ENCODE data around the gene INCENP.
"Not testable (repeated sequence)": the region's sequence is repeated elsewhere in the genome, so short reads cannot be mapped to it uniquely, and the experiment has no call there.

The INCENP gene

GRCh38 chr11:62123669-62124185 is at the start of gene INCENP:
TSS of gene INCENP (plus strand) at chr11:62124011. CDS start at chr11:62128162, 4,151 bp downstream.
- no peak for DNase-seq

DNA sequence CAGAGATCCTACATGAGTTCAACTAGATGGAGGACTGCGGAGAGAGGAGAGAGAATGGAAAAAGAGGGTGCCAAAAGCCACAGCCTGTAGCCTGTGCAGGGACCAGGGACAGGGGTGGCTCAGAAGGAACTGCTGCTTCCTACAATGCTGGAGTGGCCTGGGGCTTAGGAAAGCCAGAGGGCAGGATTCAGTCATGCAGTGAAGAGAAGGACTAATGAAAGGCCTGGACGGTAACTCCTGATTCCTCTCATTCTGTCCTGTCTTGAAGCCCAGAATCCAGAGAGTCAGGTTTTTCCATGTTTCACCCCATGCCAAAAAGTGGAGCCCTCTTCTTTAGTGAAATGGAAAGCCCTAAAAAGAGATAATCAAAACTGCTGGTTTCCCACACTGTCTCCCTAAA is 48.4 kb upstream of the INCENP start:
- DNase-seq: no peak

- DNase-seq: no peak
These were observed 46.7 kb upstream of the INCENP start for GRCh38 chr11:62077132-62077531.

DNA sequence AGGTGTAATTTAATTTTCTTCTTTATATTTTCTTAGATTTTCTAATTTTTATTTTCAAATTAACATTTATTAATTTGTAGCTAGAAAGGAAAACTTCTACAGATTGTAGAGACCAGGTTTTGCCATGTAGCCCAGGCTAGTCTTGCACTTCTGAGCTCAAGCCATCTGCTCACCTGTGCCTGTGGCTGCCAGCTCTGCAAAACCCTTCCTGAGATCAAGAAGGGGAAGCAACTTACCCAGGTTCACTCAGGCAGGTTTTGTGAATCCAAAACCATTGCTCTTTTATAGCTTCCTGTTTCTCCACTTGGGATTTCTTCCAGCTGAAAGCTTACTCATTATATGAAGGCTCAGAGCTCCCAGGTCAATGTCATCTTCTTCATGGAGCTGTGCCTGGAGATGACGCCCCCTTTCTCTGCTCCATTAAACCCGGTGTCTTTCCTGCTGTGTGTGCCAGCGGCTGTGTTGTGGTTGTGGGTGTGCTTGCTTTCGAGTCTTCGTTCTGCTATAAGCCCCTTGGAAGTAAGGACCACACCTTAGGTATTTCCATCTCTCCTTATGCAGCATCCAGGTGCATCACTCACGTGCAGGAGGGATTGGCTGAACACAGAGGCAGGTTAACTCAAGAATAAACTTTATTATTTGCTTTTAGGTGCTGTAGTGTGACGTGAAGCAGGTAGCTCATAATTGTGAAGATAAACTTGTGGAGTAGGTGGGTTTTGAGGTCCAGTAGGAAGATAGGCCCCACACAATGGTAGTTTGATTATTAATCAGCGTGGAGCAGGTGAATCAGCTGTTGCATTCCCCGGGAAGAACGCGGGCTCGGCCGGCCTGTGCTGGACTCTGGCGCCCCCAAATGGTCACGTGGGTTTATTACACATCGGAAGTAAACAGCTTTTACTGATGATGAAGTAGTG is 42.2 kb upstream of the INCENP start:
- DNase-seq: no peak

GRCh38 chr11:62082292-62082657 is 41.5 kb upstream of the INCENP start:
- DNase-seq: no peak

GRCh38 chr11:62084801-62085200 is 39.0 kb upstream of the INCENP start:
- not testable (repeated sequence) for DNase-seq

- no peak for DNase-seq
These were observed 36.1 kb upstream of the INCENP start for GRCh38 chr11:62087694-62088093.

DNA sequence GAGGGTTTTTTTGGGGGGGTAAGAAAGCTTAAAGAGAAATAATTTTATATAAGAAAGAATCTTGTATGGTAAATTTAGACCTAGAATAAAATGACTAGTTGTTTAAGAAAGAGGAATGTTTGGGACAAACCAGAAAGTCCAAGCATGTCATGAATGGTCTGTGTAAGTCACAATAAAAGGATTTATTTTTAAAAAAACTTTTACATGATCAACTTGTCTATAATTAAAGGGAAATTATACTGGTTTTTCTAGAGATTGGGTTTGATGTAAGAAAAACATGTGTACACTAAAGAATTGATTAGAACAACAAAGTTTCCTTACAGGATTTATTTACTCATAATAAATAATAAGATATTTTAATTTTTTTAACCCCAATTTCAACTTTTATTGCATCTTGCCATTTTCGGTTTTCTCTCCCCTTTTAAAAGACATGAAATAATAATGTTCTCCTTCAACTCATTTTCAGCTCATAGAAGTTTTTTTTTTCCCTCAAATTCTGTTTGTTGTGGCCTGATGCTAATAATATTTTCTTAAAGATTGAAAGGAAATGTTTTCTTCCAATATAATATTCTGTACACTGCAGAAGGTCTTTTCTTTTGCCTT is 35.4 kb upstream of the INCENP start:
- no peak for DNase-seq

DNA sequence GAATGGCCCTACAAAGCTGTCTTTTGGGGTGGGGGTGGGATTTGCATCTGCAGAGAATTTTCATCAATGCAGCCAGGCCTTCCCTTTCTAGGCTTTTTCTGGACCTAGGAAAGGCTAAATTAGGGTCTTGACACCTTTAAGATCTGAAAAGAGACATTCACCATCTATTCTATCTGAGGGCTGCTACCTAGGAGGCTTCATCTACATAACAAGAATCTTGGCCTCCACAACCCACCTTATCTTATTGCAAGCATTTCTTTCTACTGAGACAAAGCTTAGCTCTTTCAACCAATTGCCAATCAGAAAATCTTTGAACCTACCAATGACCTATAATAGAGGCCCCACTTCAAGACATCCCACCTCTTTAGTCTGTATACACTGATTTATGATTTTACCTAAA is 20.7 kb upstream of the INCENP start:
- no peak for DNase-seq

- DNase-seq: no peak
These were observed 19.8 kb upstream of the INCENP start for GRCh38 chr11:62103986-62104385.

- DNase-seq: no peak
These were observed 18.8 kb upstream of the INCENP start for GRCh38 chr11:62104816-62105653.

- no peak for DNase-seq
These were observed 18.1 kb upstream of the INCENP start for GRCh38 chr11:62105667-62106191.

GRCh38 chr11:62108017-62108750 is 15.6 kb upstream of the INCENP start:
- no peak for DNase-seq

GRCh38 chr11:62108971-62109404 is 14.8 kb upstream of the INCENP start:
- no peak for DNase-seq

DNA sequence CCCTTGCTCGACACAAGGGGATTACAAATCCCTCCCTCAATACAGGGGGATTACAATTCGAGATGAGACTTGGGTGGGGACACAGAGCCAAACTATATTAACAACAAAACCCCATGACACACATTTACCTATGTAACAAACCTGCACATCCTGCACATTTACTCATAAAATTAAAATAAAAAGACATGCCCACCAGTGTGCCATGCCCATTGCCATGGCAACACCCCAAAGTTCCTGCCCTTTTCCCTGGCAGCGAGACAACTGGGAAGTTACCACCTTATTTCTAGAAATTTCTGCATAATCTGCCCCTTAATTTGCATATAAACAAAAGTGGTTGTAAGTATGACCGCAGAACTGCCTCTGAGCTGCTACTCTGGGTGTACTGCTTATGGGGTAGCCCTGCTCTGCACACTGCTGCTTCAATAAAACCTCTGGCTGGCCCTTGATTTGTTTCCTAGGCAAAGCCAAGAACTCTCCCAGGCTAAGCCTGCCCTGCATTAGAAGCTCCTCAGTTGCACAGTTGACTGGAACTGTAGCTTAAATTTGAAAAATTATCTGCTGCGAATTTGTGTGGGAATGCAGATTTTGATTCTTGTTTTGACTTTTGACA is 8.6 kb upstream of the INCENP start:
- DNase-seq: no peak

DNA sequence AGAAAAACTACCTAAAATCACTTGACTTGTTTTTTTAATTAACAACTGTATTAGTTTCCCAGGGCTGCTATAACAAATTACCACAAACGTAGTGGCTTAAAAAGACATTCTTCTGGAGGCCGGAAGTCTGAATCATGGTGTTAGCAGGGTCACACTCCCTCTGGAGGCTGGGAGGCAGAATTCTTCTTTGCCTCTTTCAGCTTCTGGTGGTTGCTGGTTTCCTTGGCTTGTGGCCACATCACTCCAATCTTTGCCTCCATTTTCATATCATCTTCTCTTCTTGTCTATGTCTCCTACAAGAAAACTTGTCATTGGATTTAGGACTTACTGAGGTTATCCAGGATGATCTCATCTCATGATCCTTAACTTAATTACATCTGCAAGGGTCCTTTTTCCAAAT is 7.4 kb upstream of the INCENP start:
- DNase-seq: no peak

GRCh38 chr11:62119569-62119968 is 4.2 kb upstream of the INCENP start:
- no peak for DNase-seq

- no peak for DNase-seq
These were observed 3.8 kb upstream of the INCENP start for GRCh38 chr11:62120001-62120400.

DNA sequence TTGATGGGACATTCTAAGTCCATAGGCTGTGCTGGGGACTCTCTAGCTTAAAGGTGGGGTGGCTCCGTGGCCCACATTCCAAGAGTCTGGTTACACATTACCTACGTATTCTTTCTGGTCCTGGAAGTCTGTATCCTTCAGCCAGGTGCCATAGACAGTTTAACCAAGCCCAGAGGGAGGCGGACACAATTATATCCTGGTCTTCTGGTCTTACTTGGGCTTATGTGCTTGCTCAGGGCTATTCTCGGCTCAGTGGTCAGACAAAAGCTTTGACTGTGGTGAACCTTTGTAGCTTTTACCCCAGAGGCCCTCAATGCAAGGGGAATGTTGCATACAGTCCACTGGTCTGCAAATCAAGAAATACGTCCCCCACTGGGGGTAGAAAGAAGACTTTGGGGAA is 3.4 kb upstream of the INCENP start:
- no peak for DNase-seq

GRCh38 chr11:62122076-62122475 is 1.7 kb upstream of the INCENP start:
- no peak for DNase-seq

DNA sequence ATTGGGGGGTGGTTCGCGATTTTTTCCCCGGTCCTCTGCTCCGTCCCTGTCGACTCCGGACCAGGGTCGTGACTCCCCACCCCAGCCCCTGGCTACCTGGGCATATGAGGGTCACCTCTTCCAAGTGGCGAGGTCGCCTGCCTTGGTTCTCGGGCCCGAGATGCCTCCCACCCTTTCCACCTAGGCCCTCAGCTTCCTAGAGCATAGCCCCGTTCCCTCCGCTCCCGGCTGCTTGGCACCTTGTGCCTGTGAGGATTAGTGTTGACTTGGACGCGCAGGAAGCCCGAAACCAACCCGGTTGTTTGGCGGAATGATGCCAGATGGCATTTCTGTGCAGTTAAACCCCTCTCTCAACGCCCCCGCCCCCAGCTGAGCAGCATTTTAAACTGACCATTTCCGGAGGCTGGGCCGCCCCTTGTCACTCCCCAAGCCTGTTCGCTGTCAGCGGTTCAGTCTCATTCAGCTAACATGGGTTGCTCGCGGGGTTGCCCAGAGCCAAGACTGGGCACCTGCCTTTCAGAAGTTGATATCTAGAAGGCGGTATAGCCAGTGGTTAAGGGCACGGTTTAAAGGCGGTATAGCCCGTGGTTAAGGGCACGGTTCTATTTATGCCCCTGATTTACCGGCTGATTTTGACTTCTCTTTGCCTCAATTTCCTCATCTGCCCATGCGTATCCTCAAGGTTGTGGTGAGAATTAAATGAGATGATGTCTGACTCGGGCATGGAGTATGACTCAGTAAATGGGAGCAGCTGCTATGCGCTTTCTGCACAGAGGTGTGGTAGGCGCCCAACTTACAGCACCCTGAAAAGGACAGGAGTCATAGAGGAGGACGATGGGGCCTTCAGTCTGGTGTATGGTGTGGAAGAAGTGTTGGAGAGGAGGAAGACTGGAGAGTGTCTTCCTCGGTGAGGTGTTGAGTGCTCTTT is 639 bp downstream of the INCENP start:
- DNase-seq: no peak
